H1 (cell line): ENCODE data around the gene ARHGAP24. TPM values are rescaled to one million over a fixed set of nuclear protein-coding genes. Genes with fewer than 3 reads are reported as not detected.

Experiments
- CTCF ChIA-PET: fragments of 300-600 bp; sonication (Branson Sonifier 250); formaldehyde crosslinking; loops from one replicate; lab custom pipeline; 2021; ENCODE audit not compliant: partially characterized antibody; lab: Charles Lee
- POLR2A ChIA-PET: fragments of 300-600 bp; sonication (Branson Sonifier 250); formaldehyde crosslinking; loops from one replicate; lab custom pipeline; 2021; ENCODE audit warnings: inconsistent platforms; ENCODE audit not compliant: partially characterized antibody; lab: Charles Lee
- DNase-seq, 2 experiments: peaks; one replicate each; pipeline versions ENCODE4 v3.0.0 to v3.0.0-alpha.2; 2010 to 2022; ENCODE audit warnings: low spot score in 2 of 2, low read depth in 1 of 2, mixed read lengths in 1 of 2
- FAIRE-seq: peaks from 2 replicates; lab custom pipeline; 2011; peaks lifted over from hg19 to GRCh38; lab: Jason Lieb, UNC
- H2AFZ ChIP-seq: 2 replicates; pipeline ENCODE4 v1.8.1; 2012; ENCODE audit warnings: low read length, inconsistent platforms
- H2AK5ac ChIP-seq: 2 replicates; pipeline ENCODE4 v1.6.1; 2013; ENCODE audit warnings: low read depth, low read length
- H2BK120ac ChIP-seq: replicated peaks from 2 replicates; pipeline ENCODE3; 2013; ENCODE audit warnings: low read depth, low read length, inconsistent platforms
- H2BK12ac ChIP-seq: 2 replicates; pipeline ENCODE4 v1.6.1; 2013; ENCODE audit warnings: low read depth, low read length
- H2BK15ac ChIP-seq: 2 replicates; pipeline ENCODE4 v1.6.1; 2013; ENCODE audit warnings: low read length
- H2BK20ac ChIP-seq: 2 replicates; pipeline ENCODE4 v1.6.1; 2013; ENCODE audit warnings: low read length
- H2BK5ac ChIP-seq: 2 replicates; pipeline ENCODE4 v1.6.1; 2013; ENCODE audit warnings: low read depth, low read length
- H3K14ac ChIP-seq: 2 replicates; pipeline ENCODE4 v1.6.1; 2013; ENCODE audit warnings: inconsistent platforms; ENCODE audit not compliant: insufficient read length
- H3K18ac ChIP-seq: 2 replicates; pipeline ENCODE4 v1.6.1; 2013; ENCODE audit warnings: low read length; ENCODE audit errors: extremely low read depth
- H3K23ac ChIP-seq: 2 replicates; pipeline ENCODE4 v1.6.1; 2013; ENCODE audit warnings: inconsistent platforms; ENCODE audit not compliant: insufficient read length
- H3K23me2 ChIP-seq: 2 replicates; pipeline ENCODE4 v1.6.1; 2013; ENCODE audit warnings: low read depth, low read length
- H3K27ac ChIP-seq: 2 replicates; pipeline ENCODE4 v1.6.1; 2011; ENCODE audit warnings: low read depth, low read length, inconsistent platforms
- H3K27me3 ChIP-seq, 4 experiments: replicated peaks in 1 of 4; 1 replicate in 1 of 4; 2 replicates in 3 of 4; pipeline versions ENCODE4 v1.6.1 to v1.8.1; 2011 to 2013; ENCODE audit warnings: low read length in 3 of 4, mild to moderate bottlenecking in 3 of 4, inconsistent platforms in 2 of 4, mixed read lengths in 2 of 4, moderate library complexity in 1 of 4; ENCODE audit not compliant: control insufficient read depth in 3 of 4, insufficient read depth in 3 of 4; ENCODE audit errors: extremely low read depth in 1 of 4
- H3K36me3 ChIP-seq, 4 experiments: 2 replicates each; pipeline versions ENCODE4 v1.6.1 to v1.8.1; 2011 to 2013; ENCODE audit warnings: mild to moderate bottlenecking in 4 of 4, low read length in 3 of 4, moderate library complexity in 2 of 4, control low read depth in 1 of 4, inconsistent platforms in 1 of 4; ENCODE audit not compliant: insufficient read depth in 4 of 4, control insufficient read depth in 2 of 4
- H3K4ac ChIP-seq: replicated peaks from 2 replicates; pipeline ENCODE3; 2013; ENCODE audit warnings: low read length, low read depth, mixed read lengths, inconsistent platforms; ENCODE audit not compliant: insufficient read length
- H3K4me1 ChIP-seq, 4 experiments: replicated peaks in 1 of 4; 1 replicate in 1 of 4; 2 replicates in 3 of 4; pipeline versions ENCODE4 v1.6.1 to v1.8.1; 2011 to 2013; ENCODE audit warnings: low read length in 3 of 4, inconsistent platforms in 2 of 4, mixed read lengths in 1 of 4; ENCODE audit not compliant: insufficient read depth in 4 of 4, control insufficient read depth in 3 of 4
- H3K4me2 ChIP-seq, 2 experiments: 2 replicates each; pipeline versions ENCODE4 v1.6.1 to v1.8.1; 2011 to 2013; ENCODE audit warnings: low read depth in 2 of 2, low read length in 2 of 2, control low read depth in 1 of 2, inconsistent platforms in 1 of 2, mild to moderate bottlenecking in 1 of 2; ENCODE audit not compliant: insufficient read depth in 1 of 2
- H3K4me3 ChIP-seq, 4 experiments: fragments of 200-600, 300-600 bp in 1 of 4; sonication (generic), shearing (Covaris generic), sonication (Bioruptor Twin) in 1 of 4; 2 replicates each; pipeline versions ENCODE4 v1.5.1 to v1.8.1; 2011 to 2016; ENCODE audit warnings: low read length in 4 of 4, low read depth in 3 of 4, control low read depth in 2 of 4, inconsistent platforms in 2 of 4, mild to moderate bottlenecking in 2 of 4, mixed read lengths in 1 of 4, moderate library complexity in 1 of 4; ENCODE audit not compliant: insufficient read depth in 2 of 4; ENCODE audit errors: extremely low read depth in 1 of 4
- H3K56ac ChIP-seq: replicated peaks from 2 replicates; pipeline ENCODE3; 2013; ENCODE audit warnings: low read depth, mild to moderate bottlenecking, mixed read lengths, low read length, inconsistent platforms; ENCODE audit not compliant: insufficient read length
- H3K79me1 ChIP-seq: 2 replicates; pipeline ENCODE4 v1.6.1; 2013; ENCODE audit warnings: low read depth, low read length, control low read depth
- H3K79me2 ChIP-seq, 2 experiments: 2 replicates each; pipeline versions ENCODE4 v1.6.1 to v1.8.1; 2012 to 2013; ENCODE audit warnings: low read length in 2 of 2, mild to moderate bottlenecking in 2 of 2, inconsistent platforms in 1 of 2; ENCODE audit not compliant: insufficient read depth in 2 of 2, control insufficient read depth in 1 of 2
- H3K9ac ChIP-seq, 4 experiments: replicated peaks in 1 of 4; 1 replicate in 1 of 4; 2 replicates in 3 of 4; pipeline versions ENCODE4 v1.6.1 to v1.8.1; 2011 to 2013; ENCODE audit warnings: low read depth in 3 of 4, low read length in 3 of 4, control low read depth in 2 of 4, mild to moderate bottlenecking in 2 of 4, moderate library complexity in 2 of 4, inconsistent platforms in 1 of 4; ENCODE audit errors: extremely low read depth in 1 of 4
- H3K9me3 ChIP-seq, 2 experiments: 2 replicates each; pipeline versions ENCODE4 v1.6.1 to v1.8.1; 2012 to 2013; ENCODE audit warnings: mild to moderate bottlenecking in 2 of 2, moderate library complexity in 2 of 2, control low read depth in 1 of 2, inconsistent platforms in 1 of 2, low read depth in 1 of 2, low read length in 1 of 2, mixed read lengths in 1 of 2; ENCODE audit not compliant: insufficient read depth in 2 of 2
- H4K20me1 ChIP-seq, 2 experiments: replicated peaks in 1 of 2; 2 replicates each; pipeline versions ENCODE3 to v1.8.1; 2011 to 2013; ENCODE audit warnings: inconsistent platforms in 2 of 2, low read length in 2 of 2, mild to moderate bottlenecking in 1 of 2; ENCODE audit not compliant: insufficient read depth in 2 of 2, control insufficient read depth in 1 of 2
- H4K5ac ChIP-seq: 2 replicates; pipeline ENCODE4 v1.6.1; 2013; ENCODE audit warnings: low read length, low read depth, mixed read lengths, inconsistent platforms; ENCODE audit not compliant: insufficient read length
- H4K8ac ChIP-seq: 2 replicates; pipeline ENCODE4 v1.8.0; 2013; ENCODE audit warnings: mild to moderate bottlenecking, moderate library complexity, low read length, inconsistent platforms; ENCODE audit not compliant: insufficient read depth; ENCODE audit errors: extremely low read depth
- H4K91ac ChIP-seq: replicated peaks from 2 replicates; pipeline ENCODE3; 2013; ENCODE audit warnings: low read length, mixed read lengths, inconsistent platforms; ENCODE audit not compliant: insufficient read length
- NANOG ChIP-seq: IDR thresholded peaks from 2 replicates; pipeline ENCODE4 v1.6.1; 2011; ENCODE audit warnings: low read length, low read depth, mild to moderate bottlenecking, inconsistent platforms; ENCODE audit not compliant: insufficient read depth, poor library complexity, severe bottlenecking
- TAF1 ChIP-seq: IDR thresholded peaks from 2 replicates; pipeline ENCODE4 v1.6.1; 2011; ENCODE audit warnings: mild to moderate bottlenecking, low read depth, low read length
- WGBS, 2 experiments: shearing (Covaris generic) in 1 of 2; methylation state at CpG; one replicate each; pipeline versions ENCODE4 v1.1.6 to v1.1.7; 2013 to 2015; ENCODE audit warnings: low lambda C conversion rate in 2 of 2, mixed read lengths in 2 of 2, inconsistent platforms in 1 of 2, low coverage in 1 of 2, missing lambda C conversion rate in 1 of 2; ENCODE audit not compliant: insufficient replicate concordance in 2 of 2, insufficient coverage in 1 of 2, insufficient read length in 1 of 2; ENCODE audit errors: extremely low coverage in 1 of 2, missing lambda C conversion rate in 1 of 2; 5-methylcytosine and 5-hydroxymethylcytosine counted together
- polyA plus RNA-seq, 7 experiments: library from polyadenylated mRNA; depleted of rRNA in 3 of 7; stranded (reverse) in 5 of 7; unstranded in 2 of 7; fragments of >200 nt in 5 of 7; fragments of 200-250 nt in 2 of 7; gene quantifications; 1 replicate in 5 of 7; 2 replicates in 1 of 7; 4 replicates in 1 of 7; pipeline versions ENCODE4 v1.2.1 to v1.2.3, GENCODE V29; 2011 to 2013; ENCODE audit warnings: missing spikeins in 2 of 7, mixed read lengths in 2 of 7
- total RNA-seq: library from RNA; stranded (reverse); fragmentation: NEBNext Ultra II Directional; extraction: Animal tissue kit (Norgen Biotek cat#: 25700); gene quantifications from 2 replicates; pipeline ENCODE4 v1.2.1, GENCODE V29; 2021

Gene ARHGAP24
- total and polyA plus RNA-seq, 2 of the 8 experiments (the other 6 are each of a cell fraction or from before 2014, with no cell fraction given): 0.08 to 0.50 TPM

- ChIA-PET CTCF (interaction anchor here (0.7 to 4.6 kb wide), 29 partner anchors 10 to 886 kb away, joined by 3 to 53 read pairs (median 4); no protein-coding TSS in a partner anchor), POLR2A (interaction anchor here (1.5 kb wide), 1 partner anchor 142 kb away, joined by 4 read pairs; no protein-coding TSS in a partner anchor)
- H3K23me2 ChIP-seq: no peaks in the 10 kb centered on the region
- no peaks in the 10 kb centered on the region for H3K4me1 ChIP-seq
- no peak overlapping the region for H2BK12ac ChIP-seq
- no peak overlapping the region for H3K56ac ChIP-seq
- no peaks in the 10 kb centered on the region for H3K27me3 ChIP-seq
- no peak overlapping the region for H2BK120ac ChIP-seq
- no peak for DNase-seq
- H3K79me1 ChIP-seq: no peaks in the 10 kb centered on the region
- no peak overlapping the region for H3K14ac ChIP-seq
- H2BK5ac ChIP-seq: no peak overlapping the region
- no peaks in the 10 kb centered on the region for H3K79me2 ChIP-seq
- H4K20me1 ChIP-seq: no peaks in the 10 kb centered on the region
- H4K5ac ChIP-seq: no peak overlapping the region
- no peak overlapping the region for H3K4me3 ChIP-seq
- no peak overlapping the region for H2BK15ac ChIP-seq
- H3K9me3 ChIP-seq: no peaks in the 10 kb centered on the region
- no peak overlapping the region for H2AK5ac ChIP-seq
- H3K4me2 ChIP-seq: no peak overlapping the region
- H3K9ac ChIP-seq: no peak overlapping the region
- H3K18ac ChIP-seq: no peak overlapping the region
- H2AFZ ChIP-seq: no peak overlapping the region
- H4K91ac ChIP-seq: no peak overlapping the region
- H4K8ac ChIP-seq: no peak overlapping the region
- no peak overlapping the region for H3K4ac ChIP-seq
- H3K36me3 ChIP-seq: no peaks in the 10 kb centered on the region
- no peak overlapping the region for H3K23ac ChIP-seq
- H3K27ac ChIP-seq: no peak overlapping the region
- H2BK20ac ChIP-seq: no peak overlapping the region
- 55% methylated on average over 3 of the region's 3 CpGs; no CpG with 5 or more reads in 1 of the 2 experiments for WGBS, 2 experiments
- FAIRE-seq: peak; percentile 62
- TF ChIP-seq TAF1: no peak
- TF ChIP-seq NANOG: no peak
These were observed 494.2 kb downstream of the ARHGAP24 start for GRCh38 chr4:85968945-85969819.
